ENCODE results near the gene GPR42. TPM values are rescaled to one million over a fixed set of nuclear protein-coding genes. Genes with fewer than 3 reads are reported as not detected.
"Not testable (repeated sequence)": the region's sequence is repeated elsewhere in the genome, so short reads cannot be mapped to it uniquely, and the experiment has no call there.

Gene GPR42
- total RNA-seq, 2 experiments from 2014 or later: 0.13 TPM; not detected in 1

GRCh38 chr19:35362261-35363000 lies 8.4 kb upstream of the GPR42 start:
- no peak for DNase-seq
- ChIA-PET POLR2A (no interaction called here), CTCF (interaction anchor here (0.9 kb wide), 1 partner anchor 9 kb away, joined by 3 read pairs; no protein-coding TSS in a partner anchor)
- Mint-ChIP-seq H3K27ac (no peak overlapping the region), H3K36me3 (ENCODE audit: low read depth) (no peaks in the 10 kb centered on the region), H3K27me3 (peaks cover 19% of the 10 kb centered on the region), H3K9me3 (no peaks in the 10 kb centered on the region), H3K4me3 (no peak overlapping the region), H3K4me1 (peaks cover 9% of the 10 kb centered on the region)

GRCh38 chr19:35363001-35363590 lies 7.8 kb upstream of the GPR42 start:
- Mint-ChIP-seq H3K4me1 (peaks cover 3% of the 10 kb centered on the region), H3K27ac (no peak overlapping the region), H3K4me3 (no peak overlapping the region), H3K9me3 (no peaks in the 10 kb centered on the region), H3K27me3 (peaks cover 25% of the 10 kb centered on the region), H3K36me3 (ENCODE audit: low read depth) (no peaks in the 10 kb centered on the region)
- ChIA-PET CTCF (interaction anchor here (0.9 kb wide), 1 partner anchor 10 kb away, joined by 3 read pairs; no protein-coding TSS in a partner anchor), POLR2A (no interaction called here)
- DNase-seq: no peak

- H3K36me3 Mint-ChIP-seq (ENCODE audit: low read depth): no peaks in the 10 kb centered on the region
- H3K27ac Mint-ChIP-seq: no peak overlapping the region
- no peak overlapping the region for H3K4me3 Mint-ChIP-seq
- peaks cover 33% of the 10 kb centered on the region for H3K27me3 Mint-ChIP-seq
- no peaks in the 10 kb centered on the region for H3K4me1 Mint-ChIP-seq
- POLR2A ChIA-PET: no interaction called here
- no peaks in the 10 kb centered on the region for H3K9me3 Mint-ChIP-seq
- CTCF ChIA-PET: no interaction called here
- no peak for DNase-seq
Observed at GRCh38 chr19:35363711-35364425, 7.0 kb upstream of the GPR42 start.

- DNase-seq: no peak
- Mint-ChIP-seq H3K4me3 (no peak overlapping the region), H3K36me3 (ENCODE audit: low read depth) (no peaks in the 10 kb centered on the region), H3K4me1 (no peaks in the 10 kb centered on the region), H3K27ac (no peak overlapping the region), H3K27me3 (peaks cover 37% of the 10 kb centered on the region), H3K9me3 (no peaks in the 10 kb centered on the region)
- POLR2A ChIA-PET: no interaction called here
- CTCF ChIA-PET: interaction anchor here (0.8 kb wide), 1 partner anchor 104 kb away, joined by 3 read pairs; no protein-coding TSS in a partner anchor
Observed at GRCh38 chr19:35365303-35365702, 5.6 kb upstream of the GPR42 start.

- Mint-ChIP-seq H3K27ac (no peak overlapping the region), H3K27me3 (peaks cover 27% of the 10 kb centered on the region), H3K9me3 (no peaks in the 10 kb centered on the region), H3K4me1 (no peaks in the 10 kb centered on the region), H3K4me3 (no peak overlapping the region), H3K36me3 (ENCODE audit: low read depth) (no peaks in the 10 kb centered on the region)
- ChIA-PET POLR2A (no interaction called here), CTCF (no interaction called here)
- no peak for DNase-seq
Observed at GRCh38 chr19:35368378-35368777, 2.5 kb upstream of the GPR42 start.

GRCh38 chr19:35369522-35369921 lies 1.3 kb upstream of the GPR42 start:
- POLR2A ChIA-PET: no interaction called here
- Mint-ChIP-seq H3K4me1 (no peaks in the 10 kb centered on the region), H3K36me3 (ENCODE audit: low read depth) (no peaks in the 10 kb centered on the region), H3K27ac (no peak overlapping the region), H3K9me3 (no peaks in the 10 kb centered on the region), H3K27me3 (peaks cover 28% of the 10 kb centered on the region), H3K4me3 (no peak overlapping the region)
- CTCF ChIA-PET: no interaction called here
- no peak for DNase-seq

DNA sequence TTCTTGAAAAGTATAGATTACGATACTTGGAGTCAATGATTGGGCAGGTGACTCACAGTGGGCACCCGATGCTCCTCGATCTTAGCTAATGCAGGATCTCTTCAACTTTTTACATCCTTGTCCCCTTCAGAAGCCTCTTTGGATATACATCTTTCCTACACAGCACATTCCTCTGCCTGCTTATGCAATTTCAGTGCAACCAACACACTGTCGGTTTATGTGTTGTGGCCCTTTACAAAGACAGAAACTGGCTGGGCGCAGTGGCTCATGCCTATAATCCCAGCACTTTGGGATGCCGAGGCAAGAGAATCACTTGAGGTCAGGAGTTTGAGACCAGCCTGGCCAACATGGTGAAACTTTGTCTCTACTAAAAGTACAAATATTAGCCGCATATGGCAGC lies 2.6 kb downstream of the GPR42 start:
- CTCF ChIA-PET: no interaction called here
- no peaks in the 10 kb centered on the region for H3K9me3 Mint-ChIP-seq
- no peak overlapping the region for H3K27ac Mint-ChIP-seq
- H3K4me1 Mint-ChIP-seq: no peaks in the 10 kb centered on the region
- DNase-seq: no peak
- H3K4me3 Mint-ChIP-seq: no peak overlapping the region
- peaks cover 25% of the 10 kb centered on the region for H3K27me3 Mint-ChIP-seq
- H3K36me3 Mint-ChIP-seq (ENCODE audit: low read depth): no peaks in the 10 kb centered on the region
- POLR2A ChIA-PET: no interaction called here

GRCh38 chr19:35374031-35374430 lies 3.2 kb downstream of the GPR42 start:
- H3K9me3 Mint-ChIP-seq; H3K4me3 Mint-ChIP-seq; CTCF ChIA-PET; POLR2A ChIA-PET; DNase-seq; H3K36me3 Mint-ChIP-seq (ENCODE audit: low read depth); H3K27ac Mint-ChIP-seq; H3K4me1 Mint-ChIP-seq: not testable (repeated sequence)
- H3K27me3 Mint-ChIP-seq: peaks cover 24% of the 10 kb centered on the region

GRCh38 chr19:35375505-35376307 lies 4.8 kb downstream of the GPR42 start:
- peaks cover 30% of the 10 kb centered on the region for H3K27me3 Mint-ChIP-seq
- H3K27ac Mint-ChIP-seq: no peak overlapping the region
- H3K36me3 Mint-ChIP-seq (ENCODE audit: low read depth): no peaks in the 10 kb centered on the region
- no peaks in the 10 kb centered on the region for H3K9me3 Mint-ChIP-seq
- H3K4me3 Mint-ChIP-seq: no peak overlapping the region
- no peak for DNase-seq
- ChIA-PET POLR2A (no interaction called here), CTCF (interaction anchor here (0.9 kb wide), 1 partner anchor 23 kb away, joined by 3 read pairs; no protein-coding TSS in a partner anchor)
- no peaks in the 10 kb centered on the region for H3K4me1 Mint-ChIP-seq

DNA sequence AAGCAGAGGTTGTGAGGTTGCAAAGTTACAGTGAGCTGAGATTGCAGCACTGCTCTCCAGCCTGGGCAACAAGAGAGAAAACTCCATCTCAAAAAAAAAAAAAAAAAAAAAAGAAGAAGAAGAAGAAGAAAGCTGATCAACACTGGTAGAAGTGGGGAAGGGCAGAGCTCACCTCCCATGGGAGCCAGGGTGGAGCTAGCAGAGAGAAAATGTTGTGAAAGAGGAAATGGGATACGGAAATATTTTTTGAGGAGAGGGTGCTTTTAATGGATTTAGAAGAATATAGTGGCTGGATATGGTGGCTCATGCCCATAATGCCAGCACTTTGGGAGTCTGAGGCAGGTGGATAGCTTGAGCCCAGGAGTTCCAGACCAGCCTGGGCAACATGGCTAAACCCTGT lies 6.8 kb downstream of the GPR42 start:
- CTCF ChIA-PET: interaction anchor here (0.7 kb wide), 1 partner anchor 578 kb away, joined by 3 read pairs; no protein-coding TSS in a partner anchor
- Mint-ChIP-seq H3K9me3 (no peaks in the 10 kb centered on the region), H3K27me3 (peaks cover 37% of the 10 kb centered on the region), H3K27ac (no peak overlapping the region), H3K4me3 (no peak overlapping the region), H3K4me1 (peaks cover 1% of the 10 kb centered on the region), H3K36me3 (ENCODE audit: low read depth) (no peaks in the 10 kb centered on the region)
- POLR2A ChIA-PET: no interaction called here
- DNase-seq: no peak

DNA sequence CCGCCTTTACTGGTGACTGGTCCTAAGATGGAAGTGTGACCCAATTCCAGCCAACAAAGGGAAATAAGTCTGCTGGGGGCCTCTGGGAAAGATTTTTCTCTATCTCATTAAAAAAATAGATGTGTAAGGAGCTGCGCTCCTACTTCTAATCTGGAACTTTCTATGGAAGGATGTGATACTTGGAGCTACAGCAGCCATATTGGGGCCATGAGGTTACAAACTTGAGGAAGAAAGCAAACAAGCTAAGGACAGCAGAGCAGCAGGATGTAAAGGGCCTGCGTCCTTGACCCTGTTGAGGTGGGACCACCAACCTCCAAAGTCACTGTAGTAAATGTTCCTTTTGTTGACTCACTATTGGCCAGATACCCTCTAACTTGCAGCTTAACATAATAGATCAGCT lies 7.5 kb downstream of the GPR42 start:
- peaks cover 1% of the 10 kb centered on the region for H3K4me1 Mint-ChIP-seq
- CTCF ChIA-PET: interaction anchor here (0.7 kb wide), 1 partner anchor 9 kb away, joined by 3 read pairs; no protein-coding TSS in a partner anchor

DNA sequence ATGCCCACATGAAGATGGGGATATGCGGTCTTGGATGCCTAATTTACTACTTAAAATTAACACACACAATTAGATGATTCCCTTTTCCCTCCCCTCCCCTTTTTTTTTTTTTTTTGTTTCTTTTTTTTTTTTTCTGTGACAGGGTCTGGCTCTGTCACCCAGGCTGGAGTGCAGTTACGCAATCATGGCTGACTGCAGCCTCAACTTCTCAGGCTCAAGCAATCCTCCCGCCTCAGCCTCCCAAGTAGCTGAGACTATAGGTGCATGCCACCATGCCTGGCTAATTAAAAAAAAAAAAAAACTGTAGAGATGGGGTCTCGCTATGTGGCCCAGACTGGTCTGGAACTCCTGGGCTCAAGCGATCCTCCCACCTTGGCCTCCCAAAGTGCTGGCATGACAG lies 8.7 kb downstream of the GPR42 start:
- H3K4me3 Mint-ChIP-seq; H3K36me3 Mint-ChIP-seq (ENCODE audit: low read depth); POLR2A ChIA-PET; H3K27ac Mint-ChIP-seq; DNase-seq; CTCF ChIA-PET; H3K9me3 Mint-ChIP-seq; H3K4me1 Mint-ChIP-seq: not testable (repeated sequence)
- peaks cover 39% of the 10 kb centered on the region for H3K27me3 Mint-ChIP-seq

More for the DNA sequence above, 7.5 kb downstream of the GPR42 start:
- Mint-ChIP-seq H3K36me3 (ENCODE audit: low read depth) (no peaks in the 10 kb centered on the region), H3K4me3 (no peak overlapping the region), H3K27ac (no peak overlapping the region), H3K27me3 (peaks cover 40% of the 10 kb centered on the region), H3K9me3 (no peaks in the 10 kb centered on the region)
- no peak for DNase-seq
- POLR2A ChIA-PET: interaction anchor here (1.0 kb wide), 1 partner anchor 84 kb away, joined by 3 read pairs; no protein-coding TSS in a partner anchor

- Mint-ChIP-seq H3K27ac (no peak overlapping the region), H3K36me3 (ENCODE audit: low read depth) (no peaks in the 10 kb centered on the region), H3K4me1 (peaks cover 1% of the 10 kb centered on the region), H3K27me3 (peaks cover 39% of the 10 kb centered on the region), H3K4me3 (no peak overlapping the region), H3K9me3 (peaks cover 4% of the 10 kb centered on the region)
- ChIA-PET POLR2A (no interaction called here), CTCF (no interaction called here)
- DNase-seq: no peak
Observed at GRCh38 chr19:35379992-35380391, 9.1 kb downstream of the GPR42 start.
